Sciatic nerve (tissue), 2 donors: ENCODE results near the gene ST6GALNAC3. TPM values are rescaled to one million over a fixed set of nuclear protein-coding genes. Genes with fewer than 3 reads are reported as not detected.
"Not testable (repeated sequence)": the region's sequence is repeated elsewhere in the genome, so short reads cannot be mapped to it uniquely, and the experiment has no call there.

ENCODE experiments used
- ATAC-seq: fragments of 200-7000 bp; cut with Tn5 transposase; one replicate; pipeline ENCODE4 v1.9.1; 2020; ENCODE audit warnings: mild to moderate bottlenecking, moderate library complexity
- DNase-seq: peaks from one replicate; pipeline ENCODE4 v3.0.0-alpha.2; 2020; ENCODE audit warnings: low spot score
- intact Hi-C: fragments of 100-400 bp; cut with DNase I; formaldehyde crosslinking; loops from one replicate; pipeline ENCODE4 v1.14.2; 2022
- total RNA-seq: library from RNA; stranded (reverse); fragmentation: NEBNext Ultra II Directional; extraction: Animal tissue kit (Norgen Biotek cat#: 25700); gene quantifications from one replicate; pipeline ENCODE4 v1.2.1, GENCODE V29; 2021
- donor health status: DM: no; HTN: no; CAD: no.
- donor health status: DM: no; HTN: no; CAD: no.

ST6GALNAC3 gene
- total RNA-seq, 1 donor from 2014 or later: 12.3 TPM

- intact Hi-C loops: no loop called here
- DNase-seq: no peak
- ATAC-seq: no peak
Observed at GRCh38 chr1:76219366-76219818, 144.8 kb downstream of the ST6GALNAC3 start.

- intact Hi-C loops: no loop called here
- DNase-seq (no peak), ATAC-seq (no peak)
Observed at GRCh38 chr1:76224752-76225151, 150.2 kb downstream of the ST6GALNAC3 start.

- ATAC-seq (no peak), DNase-seq (no peak)
- intact Hi-C loops: no loop called here
Observed at GRCh38 chr1:76225526-76225925, 151.0 kb downstream of the ST6GALNAC3 start.

DNA sequence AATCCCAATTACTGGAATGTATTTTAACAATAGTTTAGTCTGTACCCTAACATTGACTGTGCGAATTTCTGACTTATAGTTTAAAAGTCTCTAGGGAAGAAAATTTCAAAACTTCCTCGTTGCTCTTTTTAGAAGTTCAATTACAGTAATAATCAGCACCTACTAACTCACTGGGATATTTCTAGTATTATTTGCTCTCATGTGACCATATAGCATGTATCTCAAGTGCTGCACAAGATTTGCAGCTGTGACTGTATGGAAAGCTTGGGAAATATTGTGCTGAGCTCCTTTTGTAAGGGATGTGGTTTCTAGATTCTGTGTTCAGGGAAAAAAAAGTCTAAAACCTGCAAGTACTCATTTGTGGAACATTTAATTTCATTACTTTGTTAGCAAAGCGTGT lies 153.1 kb downstream of the ST6GALNAC3 start:
- intact Hi-C loops: no loop called here
- DNase-seq: no peak
- ATAC-seq: no peak

DNA sequence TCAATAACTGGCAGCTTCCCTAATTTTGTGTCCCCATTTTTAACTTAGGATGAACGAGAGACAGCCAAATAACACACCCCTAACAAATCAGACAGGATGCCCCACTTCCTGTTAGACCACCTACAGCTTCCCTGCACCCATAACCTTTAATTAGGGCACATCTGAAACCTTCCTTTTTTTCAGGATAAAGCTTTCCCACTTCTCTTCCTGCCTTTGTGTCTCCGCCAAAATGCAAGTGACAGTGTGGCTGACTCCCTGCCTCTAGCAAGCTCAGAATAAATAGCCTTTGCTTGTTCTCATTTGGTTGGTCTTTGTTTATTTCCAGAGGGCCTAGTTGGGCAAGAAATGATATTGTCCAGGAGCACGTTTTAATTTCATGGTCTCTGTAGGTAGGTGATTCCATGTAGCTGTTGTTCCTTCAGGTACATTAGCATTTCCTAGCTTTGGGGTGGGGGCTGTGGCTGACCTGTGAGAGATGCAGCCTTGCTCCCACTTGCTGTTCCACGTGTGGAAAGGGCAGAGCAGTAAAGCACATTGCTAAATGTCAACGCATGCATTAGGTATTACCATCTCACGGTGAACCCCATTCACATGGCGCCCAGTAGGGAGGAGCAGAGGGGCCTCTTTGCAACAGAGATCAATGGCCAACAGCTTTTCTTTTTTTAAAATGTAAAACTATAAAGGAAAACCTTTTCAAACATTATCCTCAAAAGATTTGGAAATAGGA lies 154.9 kb downstream of the ST6GALNAC3 start:
- intact Hi-C loops: no loop called here
- ATAC-seq (no peak), DNase-seq (no peak)

GRCh38 chr1:76230842-76231281 lies 156.3 kb downstream of the ST6GALNAC3 start:
- intact Hi-C loops: no loop called here
- ATAC-seq (no peak), DNase-seq (no peak)

DNA sequence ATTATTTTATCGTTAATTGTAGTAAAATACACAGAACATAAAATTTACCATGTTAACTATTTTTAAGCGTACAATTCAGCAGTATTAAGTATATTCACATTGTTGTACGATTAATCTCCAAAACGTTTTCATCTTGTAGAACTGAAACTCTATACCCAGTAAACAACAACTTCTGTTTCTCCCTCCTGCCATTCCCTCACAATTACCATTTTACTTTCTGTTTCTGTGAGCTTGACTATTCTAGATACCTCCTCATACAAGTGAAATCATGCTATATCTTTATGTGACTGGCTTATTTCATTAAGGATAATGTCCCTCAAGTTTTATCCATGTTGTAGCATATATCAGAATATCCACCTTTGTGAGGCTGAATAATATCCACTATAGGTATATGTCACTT lies 156.8 kb downstream of the ST6GALNAC3 start:
- DNase-seq: no peak
- intact Hi-C loops: no loop called here
- ATAC-seq: no peak

GRCh38 chr1:76232666-76233065 lies 158.1 kb downstream of the ST6GALNAC3 start:
- DNase-seq (no peak), ATAC-seq (no peak)
- intact Hi-C loops: no loop called here

DNA sequence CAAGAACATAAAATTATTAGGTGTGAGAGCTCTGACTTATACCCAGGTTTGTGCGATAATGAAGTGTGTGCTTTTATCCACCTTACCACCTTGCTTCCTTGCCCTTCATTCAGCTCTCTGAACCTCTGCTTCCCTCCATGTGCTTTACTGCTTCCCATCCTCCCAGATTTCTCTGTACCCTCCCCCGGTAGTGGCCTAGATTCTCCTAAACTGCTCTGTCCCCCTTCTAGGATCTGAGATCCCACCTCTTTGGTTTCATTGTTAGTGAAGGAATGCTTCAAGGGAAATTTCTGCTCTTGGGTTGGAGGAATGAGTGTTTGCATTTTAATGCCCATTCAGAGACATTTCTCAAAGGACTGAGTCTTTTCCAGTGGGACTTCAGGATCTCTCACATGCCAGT lies 159.5 kb downstream of the ST6GALNAC3 start:
- DNase-seq (no peak), ATAC-seq (no peak)
- intact Hi-C loops: no loop called here

- intact Hi-C loops: no loop called here
- DNase-seq: no peak
- no peak for ATAC-seq
Observed at GRCh38 chr1:76237211-76237610, 162.7 kb downstream of the ST6GALNAC3 start.

- ATAC-seq (no peak), DNase-seq (no peak)
- intact Hi-C loops: no loop called here
Observed at GRCh38 chr1:76238094-76238628, 163.6 kb downstream of the ST6GALNAC3 start.

DNA sequence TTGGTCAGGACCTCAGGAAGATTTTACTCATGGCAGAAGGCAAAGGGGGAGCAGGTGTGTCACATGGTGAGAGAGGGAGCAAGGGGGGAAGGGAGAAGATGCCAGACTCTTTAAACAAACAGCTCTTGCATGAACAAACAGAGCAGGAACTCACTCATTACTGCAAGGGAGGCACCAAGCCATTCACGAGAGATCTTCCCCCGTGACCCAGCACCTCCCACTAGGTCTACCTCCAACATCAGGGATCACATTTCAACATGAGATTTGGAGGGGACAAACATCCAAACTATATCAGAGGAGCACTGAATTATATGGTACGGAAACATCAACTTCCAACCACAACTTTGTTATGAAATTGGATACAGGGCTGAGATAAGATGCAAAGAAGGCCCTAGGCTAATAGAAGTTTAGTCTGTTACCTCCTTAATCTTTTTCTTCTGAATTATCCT lies 164.9 kb downstream of the ST6GALNAC3 start:
- ATAC-seq: no peak
- intact Hi-C loops: no loop called here
- DNase-seq: no peak

GRCh38 chr1:76240316-76240715 lies 165.8 kb downstream of the ST6GALNAC3 start:
- intact Hi-C loops: no loop called here
- no peak for DNase-seq
- ATAC-seq: no peak

- intact Hi-C loops, ATAC-seq, DNase-seq: not testable (repeated sequence)
Observed at GRCh38 chr1:76242587-76242986, 168.0 kb downstream of the ST6GALNAC3 start.

- no peak for DNase-seq
- ATAC-seq: no peak
- intact Hi-C loops: no loop called here
Observed at GRCh38 chr1:76247261-76247852, 172.8 kb downstream of the ST6GALNAC3 start.

GRCh38 chr1:76250271-76250670 lies 175.7 kb downstream of the ST6GALNAC3 start:
- intact Hi-C loops: no loop called here
- ATAC-seq: no peak

GRCh38 chr1:76252431-76252830 lies 177.9 kb downstream of the ST6GALNAC3 start:
- DNase-seq (no peak), ATAC-seq (no peak)
- intact Hi-C loops: no loop called here

More at GRCh38 chr1:76250271-76250670, 175.7 kb downstream of the ST6GALNAC3 start:
- DNase-seq: no peak

DNA sequence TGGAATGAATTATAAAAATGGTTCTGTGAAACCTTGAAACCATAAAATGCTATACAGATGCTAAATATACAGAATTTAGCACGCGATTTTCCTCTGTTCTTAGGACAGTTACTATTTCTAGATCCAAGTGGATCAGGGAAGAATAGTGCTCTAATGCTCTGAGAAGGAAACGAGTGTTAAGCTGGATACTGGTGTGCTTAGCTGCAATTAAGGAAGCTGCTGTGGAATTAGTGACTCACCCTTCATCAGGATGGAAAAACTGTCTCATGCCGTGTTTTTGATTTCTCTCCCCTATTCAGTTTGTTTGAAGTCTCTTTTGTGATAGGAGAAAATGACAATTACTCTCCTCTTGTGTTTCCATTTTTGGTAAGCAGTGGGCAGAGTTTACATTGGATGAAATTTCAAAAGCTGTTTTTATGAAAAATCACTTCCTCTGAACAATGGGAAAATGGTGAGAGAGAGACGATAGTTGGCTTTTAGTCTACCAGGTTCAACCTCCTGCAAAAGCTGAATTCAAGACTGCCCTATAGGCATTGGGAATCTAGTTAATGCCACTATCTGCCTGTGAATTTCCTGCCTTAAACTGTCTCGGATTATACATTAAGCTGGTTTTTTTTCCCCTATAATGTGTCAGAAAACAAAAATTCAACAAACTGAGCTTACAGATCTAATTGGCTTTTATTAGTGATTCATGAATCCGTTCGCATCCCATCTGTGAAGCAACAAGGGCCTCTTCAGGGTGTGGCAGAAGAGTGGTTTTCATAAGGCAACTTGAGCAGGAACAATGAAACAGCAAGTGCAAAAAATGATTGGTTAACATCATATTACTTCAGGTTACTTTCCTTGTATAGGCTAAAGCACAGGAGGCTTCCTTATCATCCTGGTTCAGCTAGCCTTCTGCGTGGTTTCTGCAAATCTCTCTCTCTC lies 179.8 kb downstream of the ST6GALNAC3 start:
- intact Hi-C loops: no loop called here
- DNase-seq (no peak), ATAC-seq (peak; percentile 46)
